K562 (cell line): ENCODE data around the gene CDK11B. TPM values are rescaled to one million over a fixed set of nuclear protein-coding genes. Genes with fewer than 3 reads are reported as not detected.
A peak's percentile ranks its signal among the peaks of the same experiment; 100 is the strongest.

ENCODE experiments used
- ATF1 ChIP-seq, 2 experiments: fragments of 450-650 bp in 1 of 2; IDR thresholded peaks; 2 replicates each; pipeline ENCODE4 v1.6.1; 2016; ENCODE audit warnings: missing compliant biosample characterization in 1 of 2, missing genetic modification characterization in 1 of 2
- BMI1 ChIP-seq: fragments of 150-350 bp; IDR thresholded peaks from 2 replicates; pipeline ENCODE4 v1.6.1; 2014; ENCODE audit warnings: low read length
- EP300 ChIP-seq: IDR thresholded peaks from 2 replicates; pipeline ENCODE4 v1.6.1; 2012; ENCODE audit warnings: low read length, improper control_type of control experiment
- FIP1L1 ChIP-seq: fragments of 200-400 bp; formaldehyde crosslinking; IDR thresholded peaks from 2 replicates; pipeline ENCODE4 v1.6.1; 2018; ENCODE audit warnings: mild to moderate bottlenecking, low read depth, low read length; ENCODE audit not compliant: poor library complexity, severe bottlenecking
- FOXA3 ChIP-seq, 2 experiments: fragments of 450-650 bp in 1 of 2; sonication (generic) in 1 of 2; formaldehyde crosslinking; IDR thresholded peaks in 1 of 2; conservative IDR thresholded peaks in 1 of 2; 2 replicates each; pipeline versions ENCODE4 v1.4.0 to v1.8.0; 2020 to 2022; ENCODE audit warnings: mild to moderate bottlenecking in 2 of 2, missing genetic modification reagents in 1 of 2
- HDGF ChIP-seq: fragments of 450-650 bp; IDR thresholded peaks from 2 replicates; pipeline ENCODE4 v1.6.1; 2016
- ILF3 ChIP-seq: fragments of 450-650 bp; IDR thresholded peaks from 2 replicates; pipeline ENCODE4 v1.6.1; 2018; ENCODE audit warnings: antibody characterized with exemption, mild to moderate bottlenecking, moderate library complexity, borderline replicate concordance
- IRF2 ChIP-seq: sonication (generic); formaldehyde crosslinking; IDR thresholded peaks from 2 replicates; pipeline ENCODE4 v1.8.1; 2022; ENCODE audit warnings: mild to moderate bottlenecking, missing genetic modification reagents
- KLF1 ChIP-seq: fragments of 450-650 bp; IDR thresholded peaks from 2 replicates; pipeline ENCODE4 v1.6.1; 2016; ENCODE audit warnings: missing genetic modification characterization, missing compliant biosample characterization
- RB1 ChIP-seq: fragments of 450-650 bp; IDR thresholded peaks from 2 replicates; pipeline ENCODE4 v1.6.1; 2017; ENCODE audit warnings: low read depth, mild to moderate bottlenecking
- RBM25 ChIP-seq: fragments of 200-400 bp; formaldehyde crosslinking; IDR thresholded peaks from 2 replicates; pipeline ENCODE4 v1.6.1; 2018; ENCODE audit warnings: low read length, low read depth, moderate library complexity; ENCODE audit not compliant: severe bottlenecking
- SMARCB1 ChIP-seq: IDR thresholded peaks from 2 replicates; pipeline ENCODE4 v1.6.1; 2011; ENCODE audit warnings: improper control_type of control experiment, low read depth; ENCODE audit not compliant: insufficient read length
- SMARCC2 ChIP-seq: fragments of 450-650 bp; IDR thresholded peaks from 2 replicates; pipeline ENCODE4 v1.6.1; 2017; ENCODE audit warnings: antibody characterized with exemption, moderate library complexity, mild to moderate bottlenecking, low read depth
- SNRNP70 ChIP-seq: fragments of 200-400 bp; formaldehyde crosslinking; optimal IDR thresholded peaks from 2 replicates; pipeline ENCODE3; 2017; ENCODE audit warnings: low read depth, low read length
- SRSF1 ChIP-seq: fragments of 200-400 bp; formaldehyde crosslinking; IDR thresholded peaks from 2 replicates; pipeline ENCODE4 v1.6.1; 2017; ENCODE audit warnings: mild to moderate bottlenecking, low read depth, low read length, moderate library complexity
- STAT5B ChIP-seq: fragments of 250-450 bp; sonication (Bioruptor Pico); IDR thresholded peaks from 2 replicates; pipeline ENCODE4 v1.8.0; 2021; ENCODE audit warnings: mild to moderate bottlenecking, inconsistent platforms
- TBL1XR1 ChIP-seq, 2 experiments: IDR thresholded peaks; 2 replicates each; pipeline ENCODE4 v1.6.1; 2012; ENCODE audit warnings: improper control_type of control experiment in 2 of 2, low read length in 2 of 2, mild to moderate bottlenecking in 1 of 2
- TGIF2 ChIP-seq: sonication (generic); formaldehyde crosslinking; IDR thresholded peaks from 2 replicates; pipeline ENCODE4 v1.8.1; 2022; ENCODE audit warnings: mild to moderate bottlenecking, missing genetic modification reagents, moderate library complexity
- WHSC1 ChIP-seq: IDR thresholded peaks from one replicate; pipeline ENCODE4 v1.6.1; 2012; ENCODE audit warnings: low read length, control low read depth, inconsistent platforms
- ZBTB40 ChIP-seq, 2 experiments: fragments of 450-650 bp in 1 of 2; sonication (generic) in 1 of 2; formaldehyde crosslinking in 1 of 2; IDR thresholded peaks; 2 replicates each; pipeline versions ENCODE4 v1.7.1 to v1.9.0; 2016 to 2022; ENCODE audit warnings: inconsistent platforms in 1 of 2, mild to moderate bottlenecking in 1 of 2, missing genetic modification reagents in 1 of 2
- ZNF445 ChIP-seq: fragments of 250-450 bp; sonication (Bioruptor Pico); IDR thresholded peaks from 2 replicates; pipeline ENCODE4 v1.4.0; 2020; ENCODE audit warnings: low read depth, mild to moderate bottlenecking, moderate library complexity
- polyA plus RNA-seq, 8 experiments: library from polyadenylated mRNA; depleted of rRNA in 4 of 8; stranded (reverse) in 5 of 8; unstranded in 3 of 8; fragments of >200 nt; fragmentation: Nextera tagmentation in 2 of 8; fragmentation: Illumina TruSeq in 1 of 8; extraction: Ambion mirVana in 2 of 8; extraction: Trizol in 1 of 8; gene quantifications; 2 replicates each; pipeline versions ENCODE4 v1.2.1 to v1.2.3, GENCODE V29; 2011 to 2014; ENCODE audit warnings: inconsistent platforms in 1 of 8, missing spikeins in 1 of 8
- total RNA-seq, 7 experiments: library from RNA; depleted of rRNA in 6 of 7; stranded (reverse); fragments of >200 nt in 6 of 7; fragmentation: Illumina TruSeq in 2 of 7; extraction: Trizol in 2 of 7; gene quantifications; 2 replicates each; pipeline versions ENCODE4 v1.2.1 to v1.2.3, GENCODE V29; 2011 to 2021; ENCODE audit warnings: low replicate concordance in 1 of 7

CDK11B gene
- total and polyA plus RNA-seq, 9 of the 15 experiments (the other 6 are each of a cell fraction or from before 2014, with no cell fraction given) = 2.8 to 52.2 (median 19.5) TPM

- TF ChIP-seq ZBTB40 (IDR thresholded peaks at IDR 0.05) (no peak), ZBTB40 (CRISPR knock-in tag; IDR thresholded peaks at IDR 0.05) (no peak), TBL1XR1 (IDR thresholded peaks at IDR 0.05; ENCODE audit: low read length in 2 of 2) (no peak), BMI1 (no peak), SRSF1 (no peak), SNRNP70 (no peak), ZNF445 (CRISPR knock-in tag) (no peak), RBM25 (no peak), SMARCC2 (no peak), STAT5B (peak; percentile 57; the same call in 1 of the 2 replicates), ATF1 (CRISPR knock-in tag; IDR thresholded peaks at IDR 0.05) (no peak), ATF1 (tag; IDR thresholded peaks at IDR 0.05) (peak; percentile 45), IRF2 (CRISPR knock-in tag) (no peak), FIP1L1 (no peak), KLF1 (peak; percentile 86), WHSC1 (no peak), SMARCB1 (no peak), TGIF2 (CRISPR knock-in tag) (no peak), RB1 (no peak), ILF3 (no peak), HDGF (no peak), EP300 (no peak), FOXA3 (CRISPR knock-in tag; conservative IDR thresholded peaks at IDR 0.05 in 1 of 2, IDR thresholded peaks at IDR 0.05 in 1 of 2) (0 out of 4 replicates have a peak, but pooled peaks of 1 of the 2 experiments have one; percentile 5)
Observed at GRCh38 chr1:1609822-1610485, 48.9 kb downstream of the CDK11B start (continued).
